Measurements from ENCODE around the gene B9D1. TPM values are rescaled to one million over a fixed set of nuclear protein-coding genes. Genes with fewer than 3 reads are reported as not detected.

Gene B9D1
- polyA plus RNA-seq, 10 donors: 4.9 to 9.4 (median 5.6) TPM

DNA sequence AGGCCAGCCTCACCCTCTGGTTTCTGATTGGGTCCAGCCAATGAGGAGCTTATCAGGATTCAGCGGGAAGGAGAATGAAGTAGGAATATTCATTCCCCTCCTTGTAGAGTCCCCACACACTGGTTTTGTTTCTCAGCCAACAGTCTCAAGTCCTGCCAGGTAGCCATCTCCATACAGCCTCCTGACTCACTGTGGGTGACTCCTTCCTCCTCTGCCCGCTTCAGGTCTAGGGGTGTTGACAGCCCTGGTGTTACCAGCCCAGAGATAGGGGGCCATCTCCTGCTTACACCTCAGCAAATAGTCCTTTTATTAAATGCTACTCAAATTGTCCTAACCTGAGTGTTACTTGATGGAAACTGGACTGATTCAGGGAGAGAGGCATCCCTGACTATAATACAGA, 28.4 kb upstream of the B9D1 start:
- DNase-seq: no peak

- peak in 1 of 3 donors; percentile 47 for DNase-seq
These were observed 26.6 kb upstream of the B9D1 start for GRCh38 chr17:19388791-19389785.

DNA sequence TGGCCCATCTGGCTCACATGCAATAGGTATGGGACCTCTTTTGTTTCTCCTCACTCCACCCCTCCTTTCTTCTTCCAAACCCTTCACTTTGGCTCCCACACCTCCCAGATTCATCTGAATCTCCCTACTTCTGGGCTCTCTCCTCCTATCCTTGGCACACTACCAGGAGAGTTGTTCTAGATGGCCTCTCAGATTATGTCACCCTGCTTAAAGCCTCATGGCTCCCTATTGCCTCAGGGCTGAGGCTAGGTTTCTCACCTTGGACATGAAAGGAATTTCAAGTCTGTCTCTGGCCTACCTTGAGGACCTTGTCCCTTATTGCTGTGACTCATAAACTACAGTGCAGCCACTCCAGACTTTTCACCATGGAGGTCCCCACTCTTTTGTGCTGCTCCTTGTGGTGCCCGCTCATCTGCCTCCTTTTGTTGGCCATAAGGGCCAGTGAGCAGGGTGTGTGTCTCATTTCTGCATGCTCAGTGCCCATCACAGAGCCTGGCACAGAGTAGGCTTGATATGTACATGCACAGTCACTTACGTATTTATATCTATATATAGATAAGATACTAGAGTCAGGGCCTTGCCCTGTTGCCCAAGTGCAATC, 25.5 kb upstream of the B9D1 start:
- peak in 2 of 3 donors; percentile 87 to 89 for DNase-seq

- peak; percentile 92 to 97 (median 96) for DNase-seq
These were observed 24.7 kb upstream of the B9D1 start, which contains the start of gene MFAP4 for GRCh38 chr17:19386974-19387920. Gene MFAP4, minus strand, starts transcription at chr17:19387190. Its CDS starts 35 bp downstream, at chr17:19387155.

- peak in 2 of 3 donors; percentile 73 to 86 for DNase-seq
These were observed 23.8 kb upstream of the B9D1 start for GRCh38 chr17:19386051-19386929.

DNA sequence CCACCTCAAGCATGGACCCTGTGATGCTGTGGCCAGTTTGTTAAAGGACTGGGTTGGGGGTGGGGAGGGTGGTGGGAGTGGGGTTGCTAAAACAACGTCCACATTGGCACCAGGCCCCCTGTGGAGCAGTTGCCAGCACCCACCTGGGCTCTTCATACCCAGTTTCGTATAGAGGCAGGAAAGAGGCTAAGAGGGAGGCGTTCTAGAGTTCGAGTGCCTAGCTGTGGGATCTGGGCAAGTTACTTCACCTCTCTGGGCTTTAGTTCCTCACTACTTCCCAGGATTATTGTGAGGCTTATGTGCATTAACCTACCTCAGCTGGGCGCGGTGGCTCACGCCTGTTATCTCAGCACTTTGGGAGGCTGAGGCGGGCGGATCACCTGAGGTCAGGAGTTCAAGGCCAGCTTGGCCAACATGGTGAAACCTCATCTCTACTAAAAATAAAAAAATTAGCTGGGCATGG, 23.0 kb upstream of the B9D1 start:
- DNase-seq: peak in 1 of 3 donors; percentile 26

- peak; percentile 87 to 93 (median 91) for DNase-seq
These were observed 22.3 kb upstream of the B9D1 start for GRCh38 chr17:19384723-19385391.

DNA sequence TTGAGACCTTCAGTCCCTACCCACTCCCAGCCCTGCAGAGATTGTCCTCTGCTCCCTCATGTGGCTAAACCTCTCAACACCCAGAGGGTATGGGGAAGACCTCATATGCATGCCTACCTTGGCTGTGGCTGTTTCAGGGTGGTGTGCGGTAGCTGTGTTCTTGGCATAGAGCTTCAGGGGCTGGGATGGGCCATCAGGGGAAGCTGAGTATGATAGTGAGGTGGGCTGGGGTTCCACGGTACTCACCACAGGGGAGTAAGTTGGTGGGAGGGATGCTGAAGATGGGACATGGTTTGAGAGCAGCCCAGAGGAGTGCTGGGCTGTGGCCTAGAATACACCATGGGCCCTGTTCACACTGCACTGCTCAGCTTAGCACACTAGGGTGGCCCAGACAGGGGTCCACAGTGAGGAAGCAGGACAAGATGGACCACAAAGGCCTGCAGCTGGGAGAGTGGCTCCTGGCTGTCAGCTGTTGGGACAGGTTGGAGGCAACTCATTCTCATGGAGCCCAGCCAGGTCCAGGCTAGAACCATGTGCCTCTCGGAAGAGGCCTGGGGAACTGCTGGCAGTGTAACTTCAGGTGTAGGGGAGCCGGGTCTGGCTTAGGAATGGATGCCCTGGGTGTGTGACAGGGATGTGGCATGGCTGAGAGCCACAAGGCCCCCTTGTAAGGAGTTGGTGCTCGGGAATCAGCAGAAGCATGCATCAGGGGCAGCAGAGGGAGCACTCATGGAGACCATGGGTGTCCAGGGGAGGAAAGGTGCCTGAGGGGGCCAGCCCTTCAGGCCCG, 21.4 kb upstream of the B9D1 start:
- peak in 1 of 3 donors; percentile 75 for DNase-seq

DNA sequence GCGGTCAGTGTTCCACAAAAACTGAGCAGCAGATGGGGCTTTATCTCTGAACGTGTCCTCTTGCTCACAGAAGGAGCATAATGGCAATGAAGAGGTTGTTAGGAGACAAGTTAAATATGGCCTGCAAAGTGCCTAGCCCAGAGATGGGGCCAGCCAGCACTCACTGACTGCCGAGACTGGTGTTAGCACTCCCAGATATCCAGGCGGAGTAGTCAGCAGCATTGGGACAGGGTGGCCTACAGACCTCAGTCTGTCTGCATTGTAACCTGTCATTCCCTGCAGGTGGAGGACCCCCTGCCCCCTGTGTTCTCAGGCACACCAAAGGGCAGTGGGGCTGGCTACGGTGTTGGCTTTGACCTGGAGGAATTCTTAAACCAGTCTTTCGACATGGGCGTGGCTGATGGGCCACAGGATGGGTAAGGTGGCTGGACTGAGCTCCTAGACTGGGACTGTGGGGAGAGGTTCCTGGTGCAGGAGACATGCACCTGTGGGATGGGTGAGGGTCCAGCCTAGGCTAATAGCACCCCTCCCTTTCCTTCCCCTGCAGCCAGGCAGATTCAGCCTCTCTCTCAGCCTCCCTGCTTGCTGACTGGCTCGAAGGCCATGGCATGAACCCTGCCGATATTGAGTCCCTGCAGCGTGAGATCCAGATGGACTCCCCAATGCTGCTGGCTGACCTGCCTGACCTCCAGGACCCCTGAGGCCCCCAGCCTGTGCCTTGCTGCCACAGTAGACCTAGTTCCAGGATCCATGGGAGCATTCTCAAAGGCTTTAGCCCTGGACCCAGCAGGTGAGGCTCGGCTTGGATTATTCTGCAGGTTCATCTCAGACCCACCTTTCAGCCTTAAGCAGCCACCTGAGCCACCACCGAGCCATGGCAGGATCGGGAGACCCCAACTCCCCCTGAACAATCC, 20.3 kb upstream of the B9D1 start:
- no peak for DNase-seq

- DNase-seq: no peak
These were observed 19.4 kb upstream of the B9D1 start for GRCh38 chr17:19381741-19382444.

GRCh38 chr17:19381361-19381740, 18.8 kb upstream of the B9D1 start:
- no peak for DNase-seq

DNA sequence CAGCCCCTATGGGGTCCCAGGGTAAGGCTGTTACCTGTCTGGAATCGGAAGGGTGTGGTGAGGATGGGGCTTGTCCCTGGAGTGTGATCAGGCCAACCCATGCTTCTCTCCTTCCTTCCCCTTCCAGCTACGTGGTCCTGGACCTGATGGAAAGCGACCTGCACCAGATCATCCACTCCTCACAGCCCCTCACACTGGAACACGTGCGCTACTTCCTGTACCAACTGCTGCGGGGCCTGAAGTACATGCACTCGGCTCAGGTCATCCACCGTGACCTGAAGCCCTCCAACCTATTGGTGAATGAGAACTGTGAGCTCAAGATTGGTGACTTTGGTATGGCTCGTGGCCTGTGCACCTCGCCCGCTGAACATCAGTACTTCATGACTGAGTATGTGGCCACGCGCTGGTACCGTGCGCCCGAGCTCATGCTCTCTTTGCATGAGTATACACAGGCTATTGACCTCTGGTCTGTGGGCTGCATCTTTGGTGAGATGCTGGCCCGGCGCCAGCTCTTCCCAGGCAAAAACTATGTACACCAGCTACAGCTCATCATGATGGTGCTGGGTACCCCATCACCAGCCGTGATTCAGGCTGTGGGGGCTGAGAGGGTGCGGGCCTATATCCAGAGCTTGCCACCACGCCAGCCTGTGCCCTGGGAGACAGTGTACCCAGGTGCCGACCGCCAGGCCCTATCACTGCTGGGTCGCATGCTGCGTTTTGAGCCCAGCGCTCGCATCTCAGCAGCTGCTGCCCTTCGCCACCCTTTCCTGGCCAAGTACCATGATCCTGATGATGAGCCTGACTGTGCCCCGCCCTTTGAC, 18.2 kb upstream of the B9D1 start:
- peak in 1 of 3 donors; percentile 29 for DNase-seq

GRCh38 chr17:19379361-19380065, 17.0 kb upstream of the B9D1 start:
- no peak for DNase-seq

GRCh38 chr17:19378416-19379360, 16.2 kb upstream of the B9D1 start, which contains the start of gene MAPK7:
Gene MAPK7, plus strand, starts transcription at chr17:19378498. Its CDS starts 403 bp downstream, at chr17:19378901.
- DNase-seq: no peak
